Raji (cell line): ENCODE data around the gene CLEC11A.

Source experiments
- POLR2A ChIP-seq: IDR thresholded peaks from 2 replicates; pipeline ENCODE4 v1.6.1; 2011; ENCODE audit warnings: low read depth, low read length, control low read depth; ENCODE audit not compliant: insufficient read depth

Gene CLEC11A

DNA sequence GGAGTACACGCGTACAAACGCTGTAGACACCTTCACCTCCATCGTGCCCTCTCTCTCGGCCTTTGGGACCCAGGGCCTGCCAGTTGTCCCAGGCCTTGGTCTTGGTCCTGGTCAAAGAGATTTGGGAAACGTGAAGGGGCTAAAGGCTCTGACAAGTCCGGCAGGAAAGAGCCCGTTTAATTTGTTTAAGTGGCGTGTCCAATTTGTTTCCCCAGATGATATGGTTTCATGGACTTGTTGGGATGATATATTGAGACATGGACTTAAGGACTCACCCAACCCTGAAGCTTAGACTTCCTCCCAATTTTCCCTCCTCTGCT lies 2.7 kb downstream of the CLEC11A start:
- no peak for TF ChIP-seq POLR2A

DNA sequence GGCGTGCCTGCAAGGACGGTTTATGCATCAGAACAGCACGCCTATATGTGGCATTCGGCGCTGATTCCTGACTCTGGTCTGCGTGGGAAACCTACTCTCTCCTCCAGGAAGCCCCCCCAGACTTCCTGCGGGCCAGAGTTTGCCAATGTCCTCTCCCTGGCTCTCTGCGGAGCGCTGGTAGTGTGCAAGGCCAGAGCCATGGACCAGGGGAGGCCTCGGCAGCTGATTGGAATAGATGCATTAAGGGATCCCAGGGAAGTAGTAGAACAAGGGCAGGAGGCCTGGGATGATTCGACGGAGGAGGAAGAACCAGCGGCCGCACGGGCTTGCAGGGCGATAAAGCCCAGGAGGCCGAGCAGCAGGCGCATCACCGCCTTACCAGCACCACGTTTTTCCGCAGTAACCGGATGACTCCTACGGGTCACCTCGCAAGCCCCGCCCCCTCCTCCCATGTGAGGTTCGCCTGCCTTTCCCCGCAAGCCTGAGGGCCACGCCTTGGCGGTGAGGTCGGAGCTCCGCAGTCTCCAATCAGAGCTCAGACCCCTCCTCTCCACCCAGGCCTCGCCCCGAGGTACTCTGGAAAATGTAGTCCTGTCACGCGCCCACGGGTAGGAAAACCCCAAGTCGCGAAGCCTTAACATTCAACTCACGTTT lies 5.0 kb downstream of the CLEC11A start:
- TF ChIP-seq POLR2A, result no peak

DNA sequence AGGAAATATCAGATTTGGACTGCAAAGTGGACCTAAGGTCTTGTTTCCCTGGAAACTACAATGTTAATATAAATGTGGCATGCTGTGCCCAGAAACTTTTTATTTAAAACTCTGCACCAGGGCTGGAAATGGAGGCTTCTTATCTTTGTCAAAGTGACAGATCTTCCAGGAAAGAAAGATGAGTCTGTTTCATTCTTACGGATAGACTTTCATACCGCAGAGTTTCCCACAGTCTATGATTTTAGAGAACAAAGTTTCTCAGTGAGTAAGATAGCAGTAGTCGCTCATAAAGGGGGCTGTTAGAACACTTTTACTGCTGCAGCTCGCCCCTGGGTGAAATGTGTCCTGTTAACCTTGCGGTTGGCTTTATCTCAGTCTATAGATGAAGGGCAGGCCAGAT lies 6.7 kb downstream of the CLEC11A start:
- no peak for TF ChIP-seq POLR2A

DNA sequence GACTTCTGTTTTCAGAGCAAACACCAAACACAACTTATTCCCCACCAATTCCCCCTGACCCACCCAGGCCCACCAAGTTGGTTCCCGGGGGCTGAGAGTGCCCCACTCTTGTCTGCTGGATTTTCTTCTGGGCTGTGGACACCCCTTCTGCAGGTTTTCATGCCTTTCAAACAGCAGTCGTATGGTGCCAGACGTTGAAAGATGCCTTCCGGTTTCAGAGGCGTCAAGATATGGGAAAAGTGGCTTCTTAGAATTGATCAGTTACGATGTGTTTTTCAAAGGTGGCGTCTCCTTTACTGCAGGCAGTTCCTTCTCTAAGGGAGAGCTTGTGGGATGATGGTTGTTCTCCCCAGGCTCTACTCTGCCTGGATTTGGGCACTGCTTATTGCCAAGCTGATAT lies 12.7 kb downstream of the CLEC11A start:
- TF ChIP-seq POLR2A, result no peak

DNA sequence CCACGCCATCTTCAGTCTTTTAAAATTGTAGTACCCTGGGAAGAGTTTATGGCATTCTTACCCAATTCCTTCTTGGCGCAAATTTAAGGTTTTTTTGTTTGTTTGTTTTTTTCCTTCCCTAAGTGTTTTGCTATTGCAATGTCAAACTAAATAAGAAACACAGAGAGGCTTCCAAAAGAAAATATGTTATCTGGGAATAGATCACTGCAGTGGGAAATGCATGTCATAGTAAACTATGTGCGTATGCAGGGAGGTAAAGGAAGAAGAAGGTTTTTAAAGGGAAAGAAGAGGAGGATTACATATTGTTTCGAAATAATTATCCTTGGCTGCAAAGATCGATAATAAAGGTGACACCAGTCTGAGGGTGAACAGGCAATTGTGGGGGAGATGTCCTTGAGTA lies 13.2 kb downstream of the CLEC11A start:
- TF ChIP-seq POLR2A, result no peak

DNA sequence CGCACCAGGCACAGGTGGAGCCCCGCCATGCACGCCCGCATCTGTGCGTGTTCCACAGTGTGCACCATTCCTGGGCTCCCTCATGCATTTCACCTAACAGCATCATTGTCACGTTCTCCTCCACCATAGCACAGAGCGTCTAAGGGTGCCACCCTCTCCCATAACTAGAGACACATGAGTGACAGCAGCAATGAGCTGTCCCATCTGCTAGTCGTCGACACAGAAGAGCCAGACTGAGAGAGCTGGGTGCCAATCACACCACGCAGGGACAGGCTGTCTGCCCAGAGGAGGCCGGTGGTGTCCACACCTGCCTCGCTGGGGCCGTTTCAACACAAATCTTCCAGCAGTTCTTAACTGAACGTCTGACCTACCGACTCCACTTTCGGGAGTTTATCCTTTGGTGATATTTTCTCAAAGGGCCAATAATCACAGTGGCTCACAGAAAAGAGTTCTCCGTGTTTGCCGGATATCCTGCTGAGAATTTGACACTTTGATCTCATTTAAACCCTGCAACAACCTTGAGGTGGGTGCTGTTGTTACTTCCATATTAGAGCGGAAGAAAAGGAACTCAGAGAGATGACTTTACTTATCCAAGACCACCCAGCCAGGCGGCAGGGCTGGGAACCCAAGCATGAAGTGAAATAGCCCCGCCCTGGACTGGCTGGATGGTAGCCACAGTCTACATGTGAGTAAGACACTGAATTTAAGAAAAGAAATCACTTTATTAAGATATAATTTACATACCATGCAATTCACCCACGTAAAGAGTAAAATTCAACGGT lies 16.2 kb downstream of the CLEC11A start:
- TF ChIP-seq POLR2A, result no peak

DNA sequence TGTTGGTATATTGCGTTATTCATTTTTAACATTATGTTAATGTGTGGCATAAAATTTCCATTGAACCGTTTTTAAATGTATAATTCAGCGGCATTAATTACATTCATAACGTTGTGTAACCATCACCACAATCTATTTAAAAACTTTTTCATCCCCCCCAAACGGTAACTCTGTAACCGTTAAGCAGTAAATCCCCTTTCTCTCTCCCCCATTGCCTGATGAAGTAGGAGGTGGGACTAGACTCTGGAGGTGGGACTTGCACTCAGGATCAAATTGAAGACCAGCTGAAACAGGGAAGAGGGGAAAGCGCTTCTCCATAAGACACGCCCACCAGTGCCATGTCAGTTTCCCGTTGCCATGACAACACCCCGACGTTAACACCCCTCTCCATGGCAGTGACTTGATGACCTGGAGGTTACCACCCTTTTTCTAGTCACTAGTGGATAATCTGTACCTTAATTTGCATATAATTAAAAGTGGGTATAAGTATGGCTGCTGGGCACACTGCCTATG lies 16.8 kb downstream of the CLEC11A start:
- TF ChIP-seq POLR2A, result no peak

DNA sequence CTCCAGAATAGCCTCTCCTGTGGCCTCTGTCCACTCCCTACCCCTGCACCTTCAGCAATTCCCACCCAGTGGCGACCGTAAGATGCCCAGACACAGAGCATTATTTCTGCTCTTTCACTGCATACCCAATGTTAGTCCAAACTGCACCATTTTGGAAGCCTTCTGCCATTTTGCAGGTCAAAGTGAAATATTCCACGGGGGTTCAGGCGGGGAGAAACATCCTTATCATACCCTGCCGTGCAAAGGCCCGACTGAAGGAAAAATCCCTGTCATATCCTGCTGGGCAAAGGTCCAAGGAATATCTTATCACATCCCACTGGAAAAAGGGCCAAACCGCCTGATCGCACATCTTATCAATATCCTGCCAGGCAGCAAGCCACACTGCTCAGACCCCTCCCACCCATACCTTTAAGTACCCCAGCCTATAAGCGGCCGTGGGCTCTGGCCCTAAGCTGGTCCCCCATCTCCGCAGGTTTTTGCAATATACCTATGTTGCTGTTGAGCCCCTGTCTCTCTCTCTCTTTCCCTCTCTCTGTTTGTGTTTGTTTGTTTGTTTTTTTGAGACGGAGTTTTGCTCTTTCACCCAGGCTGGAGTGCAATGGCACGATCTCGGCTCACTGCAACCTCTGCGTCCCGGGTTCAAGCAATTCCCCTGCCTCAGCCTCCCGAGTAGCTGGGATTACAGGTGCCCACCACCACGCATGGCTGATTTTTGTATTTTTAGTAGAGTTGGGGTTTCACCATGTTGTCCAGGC lies 18.2 kb downstream of the CLEC11A start:
- TF ChIP-seq POLR2A, result no peak

DNA sequence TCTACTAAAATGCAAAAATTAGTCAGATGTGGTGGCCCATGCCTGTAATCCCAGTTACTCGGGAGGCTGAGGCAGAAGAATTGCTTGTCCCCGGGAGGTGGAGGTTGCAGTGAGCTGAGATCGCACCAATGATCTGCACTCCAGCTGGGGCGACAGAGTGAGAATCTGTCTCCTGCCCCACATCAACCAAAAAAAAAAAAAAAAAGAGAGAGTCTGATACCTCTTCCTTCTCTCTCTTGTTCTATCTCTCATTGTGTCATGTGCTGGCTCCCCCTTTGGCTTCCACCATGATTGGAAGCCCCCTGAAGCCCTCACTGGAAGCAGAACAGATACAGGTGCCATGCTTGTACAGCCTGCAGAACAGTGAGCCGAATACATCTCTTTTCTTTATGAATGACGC lies 20.4 kb downstream of the CLEC11A start:
- TF ChIP-seq POLR2A, result no peak

DNA sequence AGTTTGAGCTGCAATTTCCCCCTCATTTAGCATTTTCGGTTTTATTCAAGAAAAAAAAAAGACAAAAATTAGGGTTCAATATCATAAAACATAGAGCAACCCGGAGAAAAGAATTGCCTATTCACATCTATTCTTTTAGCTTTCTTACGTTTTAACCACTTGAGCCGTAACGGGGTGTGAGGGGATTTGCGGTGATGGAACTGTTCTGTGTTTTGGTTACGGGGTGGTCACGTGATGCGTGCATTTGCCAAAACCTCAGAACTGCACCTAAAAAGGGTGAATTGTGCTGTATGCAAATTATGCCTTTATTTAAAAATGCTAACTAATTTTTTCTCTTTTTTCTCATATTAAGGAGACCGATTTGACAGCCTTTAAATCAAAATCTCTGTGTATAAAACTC lies 22.1 kb downstream of the CLEC11A start:
- no peak for TF ChIP-seq POLR2A

DNA sequence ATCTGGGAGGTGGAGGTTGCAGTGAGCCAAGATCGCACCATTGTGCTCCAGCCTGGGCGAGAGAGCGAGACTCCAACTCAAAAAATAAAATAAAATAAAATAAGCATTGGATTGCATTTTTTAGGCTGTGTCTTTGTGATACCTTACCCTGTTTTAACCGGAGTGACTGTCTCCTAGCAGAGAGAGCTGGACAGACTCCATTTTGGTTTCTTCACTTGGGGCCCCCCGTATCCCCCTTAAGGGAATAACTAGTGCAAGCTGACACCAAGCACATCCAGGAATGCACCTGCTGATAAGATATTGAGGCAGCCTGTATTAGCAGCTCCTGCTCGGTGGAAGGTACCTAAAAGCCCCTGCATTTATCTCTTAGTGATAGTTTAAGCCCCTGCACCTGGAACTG lies 26.3 kb downstream of the CLEC11A start:
- no peak for TF ChIP-seq POLR2A

DNA sequence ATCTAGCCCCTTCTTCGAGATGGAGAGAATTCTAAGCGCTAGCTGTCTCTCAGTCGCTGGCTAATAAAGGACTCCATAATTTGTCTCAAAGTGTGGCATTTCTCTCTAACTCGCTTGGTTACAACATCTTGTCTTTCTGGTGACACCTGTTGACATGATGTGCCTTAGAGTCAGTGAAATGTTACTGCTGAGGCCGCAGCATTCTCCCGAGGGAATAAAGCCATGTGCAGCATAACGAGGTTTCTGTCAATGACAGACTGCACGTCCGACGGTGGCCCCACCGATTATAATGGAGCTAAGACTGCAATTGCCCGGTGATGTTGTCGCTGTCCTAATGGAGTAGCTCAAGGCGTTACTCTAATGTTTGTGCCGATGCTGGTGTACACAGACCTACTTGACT lies 26.8 kb downstream of the CLEC11A start:
- TF ChIP-seq POLR2A, result no peak

DNA sequence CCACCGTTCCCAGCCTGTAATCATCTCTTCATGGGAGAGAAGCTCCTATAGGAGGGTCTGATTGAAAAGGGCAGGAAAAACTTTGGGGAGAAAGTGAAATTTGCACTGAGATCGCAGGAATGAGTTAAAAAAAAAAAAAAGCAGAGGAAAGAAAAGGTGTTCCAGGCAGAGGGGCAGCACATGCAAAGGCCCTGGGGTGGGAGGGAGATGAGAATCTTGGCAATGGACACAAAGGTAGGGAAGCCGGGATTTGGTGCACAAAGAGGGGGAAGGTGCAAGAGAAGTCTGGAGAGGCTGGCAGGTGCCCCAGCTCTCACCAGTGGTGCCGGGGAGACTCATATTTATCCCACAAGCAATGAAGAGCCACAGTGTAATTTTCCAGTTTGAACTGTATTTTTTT lies 30.7 kb downstream of the CLEC11A start:
- TF ChIP-seq POLR2A, result no peak

DNA sequence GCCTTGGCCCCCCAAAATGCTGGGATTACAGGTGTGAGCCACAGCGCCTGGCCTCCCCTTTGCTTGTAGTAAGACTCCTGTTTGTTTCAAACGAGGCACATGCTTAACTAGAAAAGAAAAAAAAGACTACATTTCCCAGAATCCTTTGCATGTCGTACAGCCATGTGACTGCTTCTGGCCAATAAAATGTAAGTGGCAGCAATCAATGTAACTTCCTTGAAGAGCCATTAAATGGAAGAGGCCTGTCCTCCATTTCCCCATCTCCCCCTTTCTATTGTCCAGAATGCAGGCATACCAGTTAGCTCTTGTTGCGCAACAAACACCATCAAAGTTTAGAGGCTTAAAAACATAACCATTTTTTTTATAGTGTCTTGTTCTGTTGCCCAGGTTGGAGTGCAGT lies 36.7 kb downstream of the CLEC11A start:
- TF ChIP-seq POLR2A, result no peak

DNA sequence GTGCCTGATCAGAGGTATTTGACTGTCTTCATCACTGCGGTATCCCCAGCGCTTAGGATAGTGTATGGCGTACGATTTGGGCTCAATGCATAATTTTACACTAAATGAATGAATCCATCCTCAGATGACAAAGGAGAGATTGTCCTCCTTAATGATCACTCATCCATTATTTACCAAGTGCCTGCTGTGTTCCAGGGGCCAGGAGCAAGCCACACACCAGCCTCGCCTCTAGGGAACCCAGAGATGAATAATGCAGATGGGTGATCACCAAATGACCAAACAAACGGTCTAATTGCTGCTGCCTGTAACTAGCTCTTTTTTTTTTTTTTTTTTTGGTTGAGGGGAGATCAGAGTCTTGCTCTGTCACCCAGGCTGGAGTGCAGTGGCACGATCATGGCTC lies 41.2 kb downstream of the CLEC11A start:
- no peak for TF ChIP-seq POLR2A

DNA sequence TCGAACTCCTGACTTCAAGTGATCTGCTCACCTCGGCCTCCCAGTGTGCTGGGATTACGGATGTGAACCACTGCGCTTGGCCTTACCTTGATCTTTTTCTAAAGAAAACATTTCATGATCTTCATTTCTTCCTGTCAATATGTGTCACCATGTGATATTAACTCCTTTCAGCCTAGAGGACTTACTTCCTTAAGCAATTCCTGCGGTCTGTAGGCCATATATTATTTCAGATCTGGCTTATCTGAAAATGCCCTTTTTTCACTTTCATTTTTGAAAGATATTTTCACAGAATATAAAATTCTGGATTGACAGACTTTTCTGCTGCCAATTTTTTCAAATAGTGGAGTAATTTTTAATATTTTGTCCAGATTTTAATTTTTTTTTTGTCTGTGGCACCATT lies 45.1 kb downstream of the CLEC11A start:
- TF ChIP-seq POLR2A, result no peak
